Calu3 (cell line): ENCODE measurements around the gene POFUT1. TPM values are rescaled to one million over a fixed set of nuclear protein-coding genes. Genes with fewer than 3 reads are reported as not detected.

Experiments used
- BruUV-seq: library from RNA; stranded (reverse); fragments of 400-500 nt; replicated peaks from 2 replicates; lab custom pipeline; 2021; lab: Mats Ljungman, UMichigan
- CTCF ChIA-PET: fragments of 300-600 bp; sonication (Branson Sonifier 250); formaldehyde crosslinking; loops from one replicate; lab custom pipeline; 2022; ENCODE audit warnings: antibody characterized with exemption; lab: Charles Lee
- DNase-seq: peaks from one replicate; pipeline ENCODE4 v3.0.0; 2022
- H3K27ac Mint-ChIP-seq: one replicate; pipeline ENCODE4 v1.8.0; 2022; ENCODE audit warnings: mixed read lengths; ENCODE audit not compliant: unreplicated experiment
- H3K27me3 Mint-ChIP-seq: one replicate; pipeline ENCODE4 v1.8.0; 2022; ENCODE audit warnings: mixed read lengths; ENCODE audit not compliant: unreplicated experiment
- H3K36me3 Mint-ChIP-seq: one replicate; pipeline ENCODE4 v1.8.0; 2022; ENCODE audit warnings: mild to moderate bottlenecking, moderate library complexity, mixed read lengths; ENCODE audit not compliant: insufficient read depth, unreplicated experiment
- H3K4me1 Mint-ChIP-seq: one replicate; pipeline ENCODE4 v1.8.0; 2022; ENCODE audit warnings: mild to moderate bottlenecking, low read depth, mixed read lengths; ENCODE audit not compliant: unreplicated experiment
- H3K4me3 Mint-ChIP-seq: one replicate; pipeline ENCODE4 v1.8.0; 2022; ENCODE audit warnings: mild to moderate bottlenecking, low read depth, moderate library complexity, mixed read lengths; ENCODE audit not compliant: unreplicated experiment
- H3K9me3 Mint-ChIP-seq: one replicate; pipeline ENCODE4 v1.8.0; 2022; ENCODE audit warnings: low read depth, mixed read lengths; ENCODE audit not compliant: unreplicated experiment
- CTCF ChIP-seq: fragments of 200-600 bp; IDR thresholded peaks from one replicate; pipeline ENCODE4 v1.8.0; 2022; ENCODE audit warnings: antibody characterized with exemption; ENCODE audit not compliant: unreplicated experiment
- intact Hi-C: fragments of 100-400 bp; cut with micrococcal nuclease; formaldehyde crosslinking; loops from one replicate; pipeline ENCODE4 v1.10.0; 2022; ENCODE audit not compliant: unreplicated experiment
- total RNA-seq: library from RNA; stranded (reverse); gene quantifications from 2 replicates; pipeline ENCODE4 v1.2.3, GENCODE V29; 2022

POFUT1 gene
- total RNA-seq, 1 experiment from 2014 or later: 87.3 TPM

- Mint-ChIP-seq H3K9me3 (no peaks in the 10 kb centered on the region), H3K36me3 (peaks cover 39% of the 10 kb centered on the region), H3K4me1 (no peaks in the 10 kb centered on the region), H3K27ac (no peak overlapping the region), H3K4me3 (no peak overlapping the region), H3K27me3 (no peaks in the 10 kb centered on the region)
- DNase-seq: no peak
- CTCF ChIA-PET: interaction anchor here (0.7 to 1.0 kb wide), 2 partner anchors 20 to 42 kb away, joined by 6 to 8 read pairs; no protein-coding TSS in a partner anchor
- intact Hi-C loops: no loop called here
- no TSS peak for BruUV-seq
- TF ChIP-seq CTCF: no peak
Observed at GRCh38 chr20:32229251-32229747, 21.6 kb downstream of the POFUT1 start.

- no peak for DNase-seq
- Mint-ChIP-seq H3K4me3 (no peak overlapping the region), H3K9me3 (no peaks in the 10 kb centered on the region), H3K36me3 (peaks cover 34% of the 10 kb centered on the region), H3K27me3 (no peaks in the 10 kb centered on the region), H3K4me1 (no peaks in the 10 kb centered on the region), H3K27ac (no peak overlapping the region)
- BruUV-seq: no TSS peak
- no peak for TF ChIP-seq CTCF
- CTCF ChIA-PET: interaction anchor here (0.6 to 0.7 kb wide), 2 partner anchors 86 to 102 kb away, joined by 3 read pairs; no protein-coding TSS in a partner anchor
- intact Hi-C loops: no loop called here
Observed at GRCh38 chr20:32230707-32231106, 23.0 kb downstream of the POFUT1 start.

- H3K27ac Mint-ChIP-seq: no peak overlapping the region
Observed at GRCh38 chr20:32231245-32231644, 23.6 kb downstream of the POFUT1 start.

GRCh38 chr20:32231847-32232246, 24.2 kb downstream of the POFUT1 start:
- no peaks in the 10 kb centered on the region for H3K9me3 Mint-ChIP-seq
- TF ChIP-seq CTCF: no peak
- no peaks in the 10 kb centered on the region for H3K27me3 Mint-ChIP-seq
- no TSS peak for BruUV-seq
- no peak overlapping the region for H3K27ac Mint-ChIP-seq
- H3K4me3 Mint-ChIP-seq: no peak overlapping the region
- DNase-seq: no peak
- H3K4me1 Mint-ChIP-seq: no peaks in the 10 kb centered on the region
- intact Hi-C loops: no loop called here
- peaks cover 29% of the 10 kb centered on the region for H3K36me3 Mint-ChIP-seq
- CTCF ChIA-PET: interaction anchor here (0.6 kb wide), 1 partner anchor 27 kb away, joined by 3 read pairs; no protein-coding TSS in a partner anchor

More at GRCh38 chr20:32231245-32231644, 23.6 kb downstream of the POFUT1 start:
- DNase-seq: no peak
- Mint-ChIP-seq H3K9me3 (no peaks in the 10 kb centered on the region), H3K4me1 (no peaks in the 10 kb centered on the region), H3K4me3 (no peak overlapping the region), H3K27me3 (no peaks in the 10 kb centered on the region), H3K36me3 (peaks cover 29% of the 10 kb centered on the region)
- BruUV-seq: no TSS peak
- CTCF ChIA-PET: interaction anchor here (0.6 kb wide), 1 partner anchor 28 kb away, joined by 3 read pairs; no protein-coding TSS in a partner anchor
- no peak for TF ChIP-seq CTCF
- intact Hi-C loops: no loop called here
